ENCODE results near the gene PRKACA.
"Not testable (repeated sequence)": the region's sequence is repeated elsewhere in the genome, so short reads cannot be mapped to it uniquely, and the experiment has no call there.

The PRKACA gene

DNA sequence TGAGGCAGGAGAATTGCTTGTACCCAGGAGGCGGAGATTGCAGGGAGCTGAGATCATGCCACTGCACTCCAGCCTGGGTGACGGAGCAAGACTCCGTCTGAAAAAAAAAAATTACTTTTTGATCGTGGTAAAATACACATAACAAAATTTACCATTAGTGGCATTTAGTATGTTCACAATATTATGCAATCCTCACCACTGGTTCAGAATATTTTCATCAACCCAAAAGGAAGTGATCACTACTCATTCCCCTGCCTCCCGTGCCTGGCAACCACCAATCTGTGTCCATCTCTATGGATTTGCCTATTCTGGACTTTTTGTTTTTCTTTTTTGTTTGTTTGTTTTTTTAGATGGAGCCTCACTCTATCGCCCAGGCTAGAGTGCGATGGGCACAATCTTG, 54.5 kb downstream of the PRKACA start:
- DNase-seq: no peak

DNA sequence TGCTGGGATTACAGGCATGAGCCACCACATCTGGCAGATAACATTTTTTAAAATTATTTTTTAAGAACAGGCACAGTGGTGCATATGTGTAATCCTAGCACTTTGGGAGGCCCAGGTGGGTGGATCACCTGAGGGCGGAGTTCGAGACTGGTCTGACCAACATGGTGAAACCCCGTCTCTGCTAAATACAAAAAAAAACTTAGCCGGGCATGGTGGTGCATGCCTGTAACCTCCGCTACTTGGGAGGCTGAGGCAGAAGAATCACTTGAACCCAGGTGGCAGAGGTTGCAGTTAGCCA, 55.1 kb downstream of the PRKACA start:
- no peak for DNase-seq

DNA sequence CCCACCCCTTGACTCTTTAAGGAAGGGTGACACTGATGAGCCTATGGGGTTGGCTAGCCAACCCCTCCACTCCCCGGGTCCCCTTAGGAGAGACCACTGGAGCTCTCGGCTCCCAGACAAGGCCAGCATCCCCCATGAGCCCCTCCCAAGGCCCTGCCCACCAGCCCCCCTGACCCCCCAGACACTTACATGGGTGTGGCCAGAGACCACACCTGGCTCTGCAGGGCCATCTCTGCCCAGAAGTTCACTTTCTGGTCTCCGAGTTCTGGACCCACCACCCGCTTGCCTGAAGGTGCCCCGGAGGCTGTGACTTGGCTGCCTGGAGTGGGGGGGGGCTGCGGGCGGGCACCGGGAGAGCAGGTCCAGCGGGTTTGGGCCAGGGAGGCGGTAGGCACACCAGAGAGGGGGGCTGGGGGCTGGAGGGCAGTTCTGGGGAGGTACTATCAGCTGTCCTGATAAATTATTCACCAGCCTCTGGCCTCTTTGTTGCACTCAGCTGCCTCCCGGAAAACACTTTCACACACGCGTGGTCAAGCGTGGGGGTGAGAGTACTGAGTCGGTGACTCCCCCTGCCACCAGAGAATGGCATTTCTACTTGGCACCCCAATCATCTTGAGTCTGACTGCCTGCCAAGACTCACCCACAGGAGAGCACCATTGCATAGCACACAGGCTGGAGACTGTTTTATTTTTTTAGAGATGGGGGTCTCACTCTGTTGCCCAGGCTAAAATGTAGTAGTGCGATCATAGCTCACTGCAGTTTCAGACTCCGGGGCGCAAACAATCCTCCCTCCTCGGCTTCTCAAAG, 55.6 kb downstream of the PRKACA start, which contains the start of gene PALM3:
Gene PALM3 (minus strand): TSS at position 326 of the 807 bp plus-strand sequence. CDS start 96 bp downstream, at position 230.
- no peak for DNase-seq

DNA sequence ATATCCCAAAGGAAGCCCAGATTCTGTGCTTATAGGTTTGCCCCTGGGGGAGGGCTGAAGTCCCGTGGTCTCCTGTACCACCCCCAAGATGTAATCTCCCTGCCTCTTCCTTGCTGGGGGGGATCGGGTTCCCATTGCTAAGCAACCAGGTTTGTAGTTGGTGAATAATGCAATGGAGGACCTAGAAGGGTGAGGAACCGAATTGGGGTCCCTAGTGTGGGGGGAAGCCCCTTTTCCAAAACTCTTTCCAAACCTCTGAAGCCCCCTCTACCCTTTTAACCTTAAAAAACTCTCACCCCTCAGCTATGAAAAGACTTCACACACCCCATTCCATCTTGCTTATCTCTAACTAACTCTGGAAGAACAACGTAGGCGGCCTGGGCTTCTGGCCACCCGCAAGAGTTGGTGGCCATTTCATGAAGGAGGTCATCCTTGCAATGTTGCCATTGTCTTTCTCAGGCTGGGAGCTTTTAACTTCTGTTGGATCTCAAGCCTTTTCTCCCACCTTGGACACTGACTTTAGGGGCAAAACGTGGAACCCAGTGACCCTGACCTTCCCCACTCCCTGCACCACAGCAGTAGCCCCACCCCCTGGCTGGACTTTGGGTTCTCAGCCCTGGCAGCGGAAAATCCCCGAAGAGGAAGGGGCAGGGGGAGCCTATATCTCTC, 56.3 kb downstream of the PRKACA start:
- no peak for DNase-seq

DNA sequence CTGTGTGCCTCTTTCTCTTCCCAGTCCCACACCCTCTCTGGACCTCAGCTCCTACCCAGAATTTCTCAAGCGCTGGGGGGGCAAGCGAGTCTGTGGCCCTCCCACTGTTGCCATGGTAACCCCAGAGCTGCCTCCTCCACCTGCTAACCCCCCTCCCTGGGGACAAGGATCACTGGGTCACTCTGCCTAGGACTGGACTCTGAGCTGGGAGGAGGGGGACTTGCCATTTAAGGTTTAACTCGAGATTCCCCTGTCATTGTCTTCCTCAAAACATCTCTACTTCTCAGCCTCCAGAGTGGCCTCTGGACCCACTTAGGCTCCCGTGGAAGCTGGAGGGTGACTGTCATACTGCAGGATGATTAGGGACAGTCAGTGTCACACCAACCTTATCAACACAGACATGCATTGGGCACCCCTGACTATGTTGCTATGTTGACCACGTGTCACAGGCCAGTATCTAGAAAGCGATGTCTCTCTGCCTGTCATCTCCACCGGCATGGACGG, 57.9 kb downstream of the PRKACA start:
- no peak for DNase-seq

DNA sequence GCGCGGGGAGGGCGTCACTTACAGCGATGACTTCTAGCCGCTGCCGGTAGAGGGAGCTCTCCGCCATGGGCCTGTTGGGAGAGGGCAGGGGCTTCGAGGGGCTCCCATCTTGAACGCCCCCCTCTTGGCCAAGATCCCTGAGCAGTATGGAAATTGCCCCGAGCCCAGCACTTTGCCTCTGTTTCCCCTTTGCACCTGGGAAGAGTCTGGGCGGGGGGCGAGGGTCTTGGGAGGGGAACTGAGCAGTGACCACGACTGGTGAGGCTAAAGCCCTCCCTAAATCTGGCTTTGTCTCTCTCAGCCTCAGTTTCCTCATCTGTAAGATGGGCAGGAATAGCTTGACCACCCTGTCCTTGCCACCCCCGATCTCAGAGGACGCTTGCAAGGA, 58.5 kb downstream of the PRKACA start:
- no peak for DNase-seq

DNA sequence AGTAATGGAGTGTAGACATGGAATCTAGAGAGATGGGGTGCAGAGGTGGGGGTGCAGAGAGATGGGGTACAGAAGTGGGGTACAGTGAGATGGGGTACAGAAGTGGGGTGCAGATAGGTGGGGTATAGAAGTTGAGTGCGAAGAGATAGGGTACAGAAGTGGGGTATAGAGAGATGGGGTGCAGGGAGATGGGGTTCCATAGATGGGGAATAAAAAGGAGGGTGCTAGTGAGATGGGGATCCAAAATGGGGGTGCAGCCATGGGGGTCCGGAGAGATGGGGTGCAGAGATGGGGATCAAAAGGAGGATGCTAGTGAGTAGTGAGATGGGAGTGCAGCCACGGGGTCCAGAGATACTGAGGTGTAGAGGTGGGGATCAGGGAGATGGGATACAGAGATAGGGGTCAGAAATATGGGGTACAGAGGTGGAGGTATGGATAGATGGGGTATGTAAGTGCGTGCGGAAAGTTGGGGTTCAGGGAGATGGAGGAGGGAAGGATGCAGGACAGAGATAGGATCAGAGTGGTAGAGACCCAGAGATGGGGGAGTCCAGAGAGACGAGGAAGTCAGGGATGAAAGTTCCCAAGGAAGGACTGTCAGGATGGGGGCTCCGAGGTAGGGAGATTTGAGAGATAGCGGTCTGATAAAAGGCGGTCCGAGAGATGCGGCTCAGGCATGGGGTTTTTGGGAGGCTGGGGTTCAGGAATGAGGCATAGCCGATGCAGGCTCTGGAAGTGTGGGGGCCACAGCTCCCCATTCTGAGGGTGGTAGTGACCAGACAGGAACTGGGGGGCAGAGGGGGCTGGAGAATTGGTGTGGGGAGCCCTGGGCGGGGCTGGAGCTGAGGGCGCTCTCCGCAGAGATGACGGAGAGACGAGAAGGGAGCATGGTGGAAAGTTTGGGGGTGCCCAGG, 59.1 kb downstream of the PRKACA start:
- no peak for DNase-seq

DNA sequence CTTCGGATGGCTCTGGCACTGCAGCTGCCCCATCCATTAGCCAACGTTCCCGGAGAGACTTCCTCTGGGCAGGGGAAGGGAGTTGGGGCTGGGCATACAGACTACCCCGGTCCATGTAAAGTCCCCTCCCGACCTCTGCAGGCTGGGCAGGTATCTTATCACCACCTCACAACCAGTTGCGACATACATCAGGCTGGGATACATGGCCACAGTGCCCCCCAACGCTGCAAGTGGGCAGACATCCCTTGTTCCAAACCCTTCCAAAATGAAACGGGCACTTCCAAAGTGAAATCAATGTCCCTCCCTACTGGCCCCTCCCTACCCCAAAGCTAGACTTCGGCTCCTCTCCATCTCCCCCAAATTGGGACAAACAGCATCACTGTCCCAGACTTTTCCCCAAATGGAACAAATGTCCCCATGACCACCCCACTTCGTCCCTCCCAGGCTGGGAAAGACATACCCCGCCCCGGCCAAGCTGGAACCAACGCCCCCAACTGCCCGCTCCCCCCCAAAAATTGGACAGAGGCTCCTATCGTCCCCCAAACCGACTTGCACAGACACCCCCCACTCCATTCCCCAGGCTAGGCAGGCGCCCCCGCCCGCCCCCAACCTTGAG, 60.7 kb downstream of the PRKACA start:
- no peak for DNase-seq

DNA sequence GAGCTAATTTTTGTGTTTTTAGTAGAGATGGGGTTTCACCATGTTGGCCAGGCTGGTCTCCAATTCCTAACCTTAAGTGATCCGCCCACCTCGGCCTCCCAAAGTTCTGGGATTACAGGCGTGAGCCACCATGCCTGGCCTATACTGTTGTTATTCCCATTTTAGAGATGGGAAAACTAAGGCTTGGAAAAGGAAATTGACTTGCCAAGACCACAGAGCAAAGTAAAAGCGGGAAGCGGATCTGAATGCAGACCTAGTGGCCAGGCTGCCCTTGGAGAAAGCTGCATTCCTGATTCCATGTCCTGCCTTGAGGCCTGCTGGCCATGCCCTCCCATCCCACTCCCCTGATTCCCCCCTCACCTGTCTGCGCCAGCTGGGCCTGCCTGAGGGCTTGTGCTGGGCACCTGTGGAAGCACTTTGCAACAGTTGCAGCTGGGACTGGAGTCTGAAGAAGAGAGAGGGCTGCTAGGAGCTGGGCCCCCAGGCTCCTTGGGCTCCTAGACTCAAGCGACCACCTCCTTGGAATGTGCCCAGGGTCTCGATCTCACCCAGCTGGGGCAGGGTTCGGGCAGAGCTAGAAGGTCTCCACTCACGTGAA, 61.4 kb downstream of the PRKACA start:
- DNase-seq: no peak

DNA sequence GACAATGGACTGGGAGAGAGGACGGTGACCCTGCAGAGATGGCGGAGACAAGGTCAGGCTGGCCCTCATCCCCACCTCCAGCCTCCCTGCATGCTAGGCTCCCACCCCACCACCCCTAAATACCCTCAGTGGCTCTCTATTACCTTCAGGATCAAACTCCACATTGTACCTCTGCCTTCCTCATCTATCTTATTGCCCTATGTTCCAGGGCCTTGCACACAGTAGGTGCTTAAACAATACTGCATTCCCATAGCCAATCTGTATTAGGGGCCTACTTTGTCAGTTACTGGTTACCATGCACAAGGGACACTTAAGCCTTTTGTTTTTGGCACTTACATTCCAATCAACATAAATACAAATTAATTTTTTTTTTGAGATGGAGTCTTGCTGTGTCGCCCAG, 62.2 kb downstream of the PRKACA start:
- DNase-seq: no peak

DNA sequence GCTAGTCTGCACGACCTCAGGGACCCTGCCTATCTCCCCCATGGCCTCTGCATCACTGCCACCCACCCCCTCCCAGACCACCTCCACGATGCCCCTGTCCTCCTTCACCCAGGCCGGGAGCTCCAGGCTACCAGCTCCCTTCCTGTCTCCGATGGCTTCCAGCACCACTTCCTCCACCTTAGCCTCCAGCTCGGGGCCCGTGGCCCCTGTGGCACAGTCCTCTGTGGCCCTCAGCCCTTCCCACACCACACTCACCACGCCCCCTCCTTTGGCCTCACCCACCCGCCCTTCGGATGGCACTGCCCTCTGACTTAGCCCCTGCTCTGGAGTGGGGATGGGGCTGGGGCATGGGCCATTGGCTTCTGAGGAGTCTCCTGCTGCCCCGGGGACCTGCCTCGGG, 62.8 kb downstream of the PRKACA start:
- DNase-seq: no peak

DNA sequence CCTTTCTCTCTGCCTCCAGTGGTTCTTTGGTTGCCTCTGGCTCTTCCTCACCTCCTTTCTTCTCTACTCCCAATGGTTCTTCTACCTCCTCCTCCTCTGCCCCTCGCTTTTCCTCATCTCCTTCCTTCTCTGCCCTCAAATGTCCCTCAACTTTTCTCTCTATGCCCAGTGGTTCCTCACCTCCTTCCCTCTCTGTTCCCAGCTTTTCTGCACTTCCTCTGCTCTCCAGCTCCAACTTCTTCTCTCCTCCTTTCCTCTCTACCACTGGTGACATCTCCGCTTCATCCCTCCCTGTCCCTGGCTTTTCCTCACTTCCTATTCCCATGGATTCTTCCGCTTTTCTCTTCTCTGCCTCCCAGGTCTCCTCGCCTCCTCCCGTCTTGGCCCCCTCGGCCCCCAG, 63.5 kb downstream of the PRKACA start:
- DNase-seq: no peak

DNA sequence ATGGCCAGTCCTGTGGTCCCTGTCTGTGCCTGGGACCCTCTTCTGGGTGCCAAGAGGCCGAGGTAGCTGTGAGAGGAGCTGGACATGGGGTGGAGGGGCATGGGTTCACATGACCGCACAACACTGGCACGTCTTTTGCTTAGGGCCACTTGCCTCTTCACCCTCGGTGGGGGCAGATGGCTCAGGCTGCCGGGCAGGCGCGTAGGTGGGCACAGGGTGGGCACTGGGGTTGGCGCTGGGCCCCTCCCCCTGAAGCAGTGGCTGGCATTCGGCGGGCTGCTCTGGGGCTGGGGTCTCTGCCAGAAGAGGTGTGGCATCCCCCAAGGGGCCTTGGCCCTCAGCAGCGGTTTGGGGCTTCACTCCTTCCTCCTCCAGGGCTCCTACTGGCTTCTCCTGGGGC, 64.1 kb downstream of the PRKACA start:
- no peak for DNase-seq

DNA sequence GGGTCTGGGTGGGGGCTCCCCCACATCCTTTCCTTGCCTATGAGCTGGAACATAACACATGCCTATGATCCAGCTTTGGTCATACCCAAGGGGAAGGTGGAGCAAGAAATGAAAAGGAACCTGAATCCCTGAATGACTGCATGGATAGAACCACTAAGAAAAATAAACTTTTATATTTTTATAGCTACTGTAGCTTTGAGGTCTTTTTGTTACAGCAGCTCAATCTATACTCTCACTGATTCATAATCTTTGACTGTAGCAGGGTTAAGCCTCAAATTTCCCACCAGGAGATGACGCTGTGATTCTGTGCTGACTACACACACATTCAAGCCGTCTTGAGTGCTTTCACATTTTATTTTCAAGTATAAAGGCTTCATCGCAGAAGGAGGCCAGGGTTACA, 64.5 kb downstream of the PRKACA start:
- DNase-seq: no peak

DNA sequence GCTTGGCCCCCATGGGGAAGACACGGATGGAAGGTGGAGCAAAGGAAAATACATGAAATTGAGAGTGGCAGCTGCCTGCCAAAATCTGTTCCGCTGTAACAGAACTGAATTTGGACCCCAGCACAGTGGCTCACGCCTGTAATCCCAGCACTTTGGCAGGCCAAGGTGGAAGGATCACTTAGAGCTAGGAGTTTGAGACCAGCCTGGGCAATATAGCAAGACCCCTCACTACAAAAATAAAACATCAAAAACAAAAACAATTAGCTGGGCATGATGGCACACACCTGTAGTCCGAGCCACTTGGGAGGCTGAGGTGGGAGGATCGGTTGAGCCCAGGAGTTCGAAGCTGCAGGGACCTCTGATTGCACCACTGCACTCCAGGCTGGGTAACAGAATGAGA, 65.1 kb downstream of the PRKACA start:
- DNase-seq: no peak

DNA sequence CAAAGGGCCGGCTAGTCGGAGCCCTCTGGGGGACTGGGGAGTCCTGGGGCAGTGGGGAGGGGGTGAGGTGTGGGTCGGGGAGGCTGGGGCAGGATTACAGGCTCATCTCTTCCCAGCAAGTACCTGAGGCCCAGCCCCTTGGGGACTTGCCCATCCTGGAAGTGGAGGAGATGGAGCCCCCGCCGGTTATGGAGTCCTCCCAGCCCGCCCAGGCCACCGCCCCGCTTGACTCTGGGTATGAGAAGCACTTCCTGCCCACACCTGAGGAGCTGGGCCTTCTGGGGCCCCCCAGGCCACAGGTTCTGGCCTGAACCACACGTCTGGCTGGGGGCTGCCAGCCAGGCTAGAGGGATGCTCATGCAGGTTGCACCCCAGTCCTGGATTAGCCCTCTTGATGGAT, 65.6 kb downstream of the PRKACA start:
- no peak for DNase-seq

DNA sequence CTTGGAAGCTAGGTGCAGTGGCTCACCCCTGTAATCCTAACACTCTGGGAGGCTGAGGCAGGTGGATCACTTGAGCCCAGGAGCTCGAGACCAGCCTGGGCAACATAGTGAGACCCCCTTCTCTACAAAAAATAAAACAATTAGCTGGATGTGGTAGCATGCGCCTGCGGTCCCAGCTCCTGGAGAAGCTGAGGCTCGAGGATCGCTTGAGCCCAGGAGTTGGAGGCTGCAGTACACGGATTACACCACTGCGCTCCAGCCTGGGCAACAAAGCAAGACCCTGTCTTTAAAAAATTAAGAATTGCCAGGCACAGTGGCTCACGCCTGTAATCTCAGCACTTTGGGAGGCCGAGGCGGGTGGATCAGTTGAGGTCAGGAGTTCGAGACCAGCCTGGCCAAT, 66.6 kb downstream of the PRKACA start:
- not testable (repeated sequence) for DNase-seq

DNA sequence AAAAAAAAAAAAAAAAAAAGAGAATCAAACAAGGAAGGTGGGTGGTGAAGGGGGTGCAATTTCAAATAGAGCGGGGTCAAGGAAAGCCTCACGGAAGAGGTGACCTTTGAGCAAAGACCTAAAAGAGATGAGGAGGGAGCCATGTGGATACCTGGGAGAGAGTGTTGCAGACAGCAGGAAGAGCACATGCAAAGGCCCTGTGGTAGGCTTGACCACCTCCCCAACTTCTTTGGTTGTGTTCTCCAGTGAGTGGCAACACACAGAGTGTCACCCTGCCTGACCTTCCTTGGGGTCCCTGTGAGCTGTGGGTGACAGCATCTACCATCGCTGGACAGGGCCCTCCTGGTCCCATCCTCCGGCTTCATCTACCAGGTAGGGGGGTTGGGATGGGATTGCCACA, 67.0 kb downstream of the PRKACA start:
- DNase-seq: no peak

DNA sequence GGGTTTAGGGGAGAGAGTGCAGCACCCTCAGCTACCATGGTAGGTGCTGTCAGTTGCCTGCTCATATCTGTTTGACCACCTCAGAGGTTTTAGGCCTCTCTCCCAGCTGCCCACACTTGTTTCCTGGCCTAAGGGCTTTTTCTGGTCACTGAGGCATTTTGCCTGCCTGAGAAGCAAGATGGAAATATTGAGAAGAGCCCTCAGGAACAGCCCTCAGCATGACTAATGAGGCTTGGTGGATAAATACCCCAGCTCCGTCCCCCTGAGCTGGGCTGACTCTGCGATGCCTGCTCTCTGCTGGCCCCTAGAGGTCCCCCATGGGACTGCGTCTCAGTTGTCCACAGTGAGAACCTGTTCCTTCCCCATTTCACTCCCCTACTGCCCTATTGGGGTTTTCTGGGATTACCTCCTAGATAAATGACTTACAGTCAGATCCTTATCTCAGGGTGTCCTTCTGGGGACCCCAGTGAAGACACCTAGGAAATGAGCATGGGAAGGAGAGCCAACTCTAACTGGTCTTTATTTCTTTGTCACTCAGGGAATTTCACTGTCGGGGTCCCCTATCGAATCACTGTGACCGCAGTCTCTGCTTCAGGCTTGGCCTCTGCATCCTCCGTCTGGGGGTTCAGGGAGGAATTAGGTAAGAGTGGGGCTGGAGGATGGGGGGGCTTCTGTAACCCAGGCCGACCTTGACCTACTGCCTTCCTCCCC, 69.0 kb downstream of the PRKACA start:
- DNase-seq: peak; percentile 44

DNA sequence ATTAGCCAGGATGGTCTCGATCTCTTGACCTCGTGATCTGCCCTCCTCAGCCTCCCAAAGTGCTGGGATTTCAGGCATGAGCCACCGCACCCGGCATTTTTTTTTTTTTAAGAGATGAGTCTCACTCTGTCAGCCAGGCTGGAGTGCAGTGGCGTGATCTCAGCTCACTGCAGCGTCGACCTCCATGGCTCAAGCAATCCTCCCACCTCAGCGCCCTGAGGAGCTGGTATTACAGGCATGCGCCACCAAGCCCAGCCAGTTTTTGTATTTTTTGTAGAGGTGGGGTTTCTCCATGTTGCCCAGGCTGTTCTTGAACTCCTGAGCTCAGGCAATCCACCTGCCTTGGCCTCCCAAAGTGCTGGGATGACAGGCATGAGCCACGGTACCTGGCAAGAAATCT, 69.7 kb downstream of the PRKACA start:
- DNase-seq: not testable (repeated sequence)

DNA sequence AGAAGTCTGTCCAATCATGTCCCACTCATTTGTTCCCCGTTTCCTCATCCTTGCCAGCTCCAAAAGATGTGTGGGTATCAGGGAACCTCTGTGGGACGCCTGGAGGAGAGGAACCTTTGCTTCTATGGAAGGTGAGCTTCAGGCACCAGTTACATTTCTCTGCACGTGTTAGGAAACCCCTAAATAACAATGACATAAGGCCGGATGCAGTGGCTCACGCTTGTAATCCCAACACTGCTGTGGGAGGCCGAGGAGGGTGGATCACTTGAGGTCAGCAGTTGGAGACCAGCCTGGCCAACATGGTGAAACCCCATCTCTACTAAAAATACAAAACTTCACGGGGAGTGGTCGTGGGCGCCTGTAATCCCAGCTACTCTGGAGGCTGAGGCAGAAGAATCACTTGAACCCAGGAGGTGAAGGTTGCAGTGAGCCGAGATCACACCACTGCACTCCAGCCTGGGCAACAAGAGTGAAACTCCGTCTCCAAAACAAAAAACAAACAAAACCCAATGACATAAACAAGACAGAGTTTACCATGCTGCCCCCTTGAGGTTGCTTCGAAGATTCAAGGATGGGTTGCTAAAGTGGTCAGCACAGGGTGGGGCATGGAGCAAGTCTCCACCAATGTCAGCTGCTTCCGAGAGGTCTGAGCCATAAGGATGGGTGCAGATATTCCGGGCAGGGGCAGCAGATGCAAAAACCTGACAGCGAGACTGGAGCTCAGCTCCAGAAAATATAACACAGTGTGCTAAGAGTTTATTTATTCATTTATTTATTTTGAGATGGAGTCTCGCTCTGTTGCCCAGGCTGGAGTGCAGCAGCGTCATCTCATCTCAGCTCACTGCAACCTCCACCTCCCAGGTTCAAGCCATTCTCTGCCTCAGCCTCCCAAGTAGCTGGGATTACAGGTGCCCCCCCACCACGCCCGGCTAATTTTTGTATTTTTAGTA, 74.6 kb downstream of the PRKACA start:
- DNase-seq: not testable (repeated sequence)

All from T1000 (cell line).